Stomach smooth muscle (tissue), 2 donors: ENCODE results near the gene FBXL7.

Experiments
- H3K27ac ChIP-seq: one replicate; pipeline ENCODE4 v1.7.0; 2013; ENCODE audit warnings: mild to moderate bottlenecking, low read length, inconsistent platforms
- H3K27me3 ChIP-seq, 2 donors: one replicate each; pipeline ENCODE4 v1.7.0; 2013; ENCODE audit warnings: low read length in 2 of 2; ENCODE audit not compliant: insufficient read depth in 2 of 2, control insufficient read depth in 1 of 2
- H3K36me3 ChIP-seq, 2 donors: one replicate each; pipeline ENCODE4 v1.7.0; 2013; ENCODE audit warnings: low read length in 2 of 2; ENCODE audit not compliant: control insufficient read depth in 2 of 2, insufficient read depth in 2 of 2
- H3K4me1 ChIP-seq: one replicate; pipeline ENCODE4 v1.7.0; 2013; ENCODE audit warnings: low read length; ENCODE audit not compliant: control insufficient read depth, insufficient read depth
- H3K4me3 ChIP-seq, 2 donors: one replicate each; pipeline ENCODE4 v1.7.0; 2013; ENCODE audit warnings: low read length in 2 of 2
- H3K9ac ChIP-seq, 2 donors: one replicate each; pipeline ENCODE4 v1.7.0; 2013; ENCODE audit warnings: low read length in 2 of 2, mild to moderate bottlenecking in 1 of 2
- H3K9me3 ChIP-seq, 2 donors: one replicate each; pipeline ENCODE4 v1.7.0; 2013; ENCODE audit warnings: low read length in 2 of 2; ENCODE audit not compliant: control insufficient read depth in 2 of 2
- donor health status: healthy.
- donor health status: Pancreatic carcinoma.

Gene FBXL7

GRCh38 chr5:15611008-15611407 is 111.0 kb downstream of the FBXL7 start:
- Histone ChIP-seq H3K9ac (no peak overlapping the region), H3K4me3 (no peak overlapping the region), H3K27me3 (no peaks in the 10 kb centered on the region), H3K27ac (no peak overlapping the region), H3K36me3 (no peaks in the 10 kb centered on the region), H3K4me1 (no peaks in the 10 kb centered on the region), H3K9me3 (no peaks in the 10 kb centered on the region)

GRCh38 chr5:15612915-15613635 is 113.1 kb downstream of the FBXL7 start:
- no peak overlapping the region for H3K9ac ChIP-seq
- no peak overlapping the region for H3K27ac ChIP-seq
- no peaks in the 10 kb centered on the region for H3K4me1 ChIP-seq
- no peaks in the 10 kb centered on the region for H3K27me3 ChIP-seq
- H3K36me3 ChIP-seq, result no peaks in the 10 kb centered on the region
- no peaks in the 10 kb centered on the region for H3K9me3 ChIP-seq
- H3K4me3 ChIP-seq, result no peak overlapping the region

GRCh38 chr5:15614679-15615078 is 114.7 kb downstream of the FBXL7 start:
- no peak overlapping the region for H3K9ac ChIP-seq
- H3K4me1 ChIP-seq, result no peaks in the 10 kb centered on the region
- no peak overlapping the region for H3K4me3 ChIP-seq
- no peaks in the 10 kb centered on the region for H3K27me3 ChIP-seq
- H3K27ac ChIP-seq, result no peak overlapping the region
- H3K36me3 ChIP-seq, result no peaks in the 10 kb centered on the region
- no peaks in the 10 kb centered on the region for H3K9me3 ChIP-seq

DNA sequence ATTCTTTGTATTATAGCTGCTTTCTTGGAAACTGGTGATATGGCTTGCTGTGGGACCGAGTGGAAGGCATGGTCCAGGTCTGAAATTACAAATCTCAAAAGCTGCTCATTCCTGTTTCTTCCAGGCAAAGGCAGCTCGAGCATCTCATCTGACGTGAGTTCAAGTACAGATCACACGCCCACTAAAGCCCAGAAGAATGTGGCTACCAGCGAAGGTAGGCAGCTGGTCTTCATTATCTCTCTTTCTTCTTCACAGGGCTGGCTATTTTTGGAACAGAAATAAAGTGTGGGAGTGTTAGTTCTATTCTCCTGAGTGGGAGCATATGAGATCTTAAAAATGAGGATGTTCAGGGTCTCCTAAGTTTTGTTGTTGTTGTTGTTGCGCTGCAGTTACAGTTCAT is 115.9 kb downstream of the FBXL7 start:
- Histone ChIP-seq H3K4me3 (no peak overlapping the region), H3K27me3 (no peaks in the 10 kb centered on the region), H3K9ac (no peak overlapping the region), H3K27ac (no peak overlapping the region), H3K36me3 (no peaks in the 10 kb centered on the region), H3K4me1 (no peaks in the 10 kb centered on the region), H3K9me3 (no peaks in the 10 kb centered on the region)

DNA sequence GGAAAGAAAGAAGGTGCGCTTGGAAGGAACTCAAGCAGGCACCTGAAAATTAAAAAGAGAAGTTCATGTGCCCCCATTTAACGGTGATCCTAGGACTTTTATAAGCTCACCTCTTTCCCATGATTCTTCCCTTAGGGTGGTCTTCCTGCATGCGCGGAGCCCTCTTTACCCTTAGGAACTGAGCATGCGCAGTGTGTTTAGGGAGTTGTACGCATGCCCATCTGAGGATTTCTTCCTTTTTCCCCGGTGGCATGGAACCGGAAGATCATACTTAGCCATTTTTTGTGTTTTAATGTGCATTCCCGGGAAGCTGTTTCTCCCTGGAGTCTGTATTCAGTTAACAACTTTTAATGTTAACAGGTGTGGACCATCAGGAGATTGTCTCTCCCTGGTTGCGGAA is 119.0 kb downstream of the FBXL7 start:
- Histone ChIP-seq H3K4me3 (no peak overlapping the region), H3K27ac (no peak overlapping the region), H3K9me3 (no peaks in the 10 kb centered on the region), H3K4me1 (no peaks in the 10 kb centered on the region), H3K27me3 (no peaks in the 10 kb centered on the region), H3K9ac (no peak overlapping the region), H3K36me3 (no peaks in the 10 kb centered on the region)

- Histone ChIP-seq H3K27ac (no peak overlapping the region), H3K36me3 (no peaks in the 10 kb centered on the region), H3K27me3 (no peaks in the 10 kb centered on the region), H3K4me3 (no peak overlapping the region), H3K9me3 (no peaks in the 10 kb centered on the region), H3K9ac (no peak overlapping the region), H3K4me1 (no peaks in the 10 kb centered on the region)
Measured at GRCh38 chr5:15620501-15620900, 120.5 kb downstream of the FBXL7 start.

GRCh38 chr5:15621094-15621493 is 121.1 kb downstream of the FBXL7 start:
- Histone ChIP-seq H3K4me3 (no peak overlapping the region), H3K36me3 (no peaks in the 10 kb centered on the region), H3K9ac (no peak overlapping the region), H3K9me3 (no peaks in the 10 kb centered on the region), H3K4me1 (no peaks in the 10 kb centered on the region), H3K27ac (no peak overlapping the region), H3K27me3 (no peaks in the 10 kb centered on the region)

- H3K36me3 ChIP-seq, result no peaks in the 10 kb centered on the region
- no peak overlapping the region for H3K4me3 ChIP-seq
- no peaks in the 10 kb centered on the region for H3K4me1 ChIP-seq
- no peak overlapping the region for H3K27ac ChIP-seq
- H3K27me3 ChIP-seq, result no peaks in the 10 kb centered on the region
- no peaks in the 10 kb centered on the region for H3K9me3 ChIP-seq
- H3K9ac ChIP-seq, result no peak overlapping the region
Measured at GRCh38 chr5:15623794-15624193, 123.8 kb downstream of the FBXL7 start.

DNA sequence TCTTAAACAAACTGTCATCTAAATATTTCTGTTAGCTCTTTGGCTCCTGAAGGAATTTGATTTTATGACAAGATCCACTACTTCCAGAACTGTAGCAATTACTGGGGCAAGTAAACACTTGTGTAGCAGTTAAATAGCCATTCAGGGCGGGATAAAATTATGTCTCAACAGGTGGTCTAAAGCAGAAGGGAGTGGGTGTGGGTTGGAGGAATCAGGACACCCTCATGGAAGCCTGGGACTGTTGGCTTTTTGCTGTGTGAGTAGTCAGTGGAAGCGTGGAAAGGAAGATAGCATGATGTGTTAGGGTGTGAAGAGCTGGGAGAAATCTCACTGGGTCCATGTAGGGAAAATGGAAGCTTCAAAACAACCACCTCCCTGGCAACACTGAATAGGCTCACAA is 127.1 kb downstream of the FBXL7 start:
- Histone ChIP-seq H3K4me3 (no peak overlapping the region), H3K9me3 (no peaks in the 10 kb centered on the region), H3K9ac (no peak overlapping the region), H3K27ac (no peak overlapping the region), H3K27me3 (no peaks in the 10 kb centered on the region), H3K36me3 (no peaks in the 10 kb centered on the region), H3K4me1 (no peaks in the 10 kb centered on the region)

- H3K9me3 ChIP-seq, result no peaks in the 10 kb centered on the region
- no peaks in the 10 kb centered on the region for H3K4me1 ChIP-seq
- H3K27me3 ChIP-seq, result no peaks in the 10 kb centered on the region
- no peak overlapping the region for H3K9ac ChIP-seq
- no peak overlapping the region for H3K27ac ChIP-seq
- no peaks in the 10 kb centered on the region for H3K36me3 ChIP-seq
- H3K4me3 ChIP-seq, result no peak overlapping the region
Measured at GRCh38 chr5:15627647-15628046, 127.7 kb downstream of the FBXL7 start.

- no peak overlapping the region for H3K27ac ChIP-seq
- no peaks in the 10 kb centered on the region for H3K36me3 ChIP-seq
- H3K4me3 ChIP-seq, result no peak overlapping the region
- no peak overlapping the region for H3K9ac ChIP-seq
- H3K27me3 ChIP-seq, result no peaks in the 10 kb centered on the region
- peaks cover 4% of the 10 kb centered on the region for H3K4me1 ChIP-seq
- H3K9me3 ChIP-seq, result no peaks in the 10 kb centered on the region
Measured at GRCh38 chr5:15630441-15630840, 130.5 kb downstream of the FBXL7 start.
